ENCODE measurements around the gene LMO2. TPM values are rescaled to one million over a fixed set of nuclear protein-coding genes. Genes with fewer than 3 reads are reported as not detected.

LMO2 gene
- total RNA-seq, 1 donor from 2014 or later: 12.7 TPM

- Mint-ChIP-seq H3K27ac (no peak overlapping the region), H3K4me3 (no peak overlapping the region), H3K4me1 (ENCODE audit: unreplicated experiment) (peaks cover 19% of the 10 kb centered on the region), H3K36me3 (no peaks in the 10 kb centered on the region), H3K9me3 (peaks cover 6% of the 10 kb centered on the region), H3K27me3 (peaks cover 65% of the 10 kb centered on the region)
- DNase-seq (ENCODE audit: extremely low spot score, unreplicated experiment): peak; percentile 84
- TF ChIP-seq, protein P1, sequence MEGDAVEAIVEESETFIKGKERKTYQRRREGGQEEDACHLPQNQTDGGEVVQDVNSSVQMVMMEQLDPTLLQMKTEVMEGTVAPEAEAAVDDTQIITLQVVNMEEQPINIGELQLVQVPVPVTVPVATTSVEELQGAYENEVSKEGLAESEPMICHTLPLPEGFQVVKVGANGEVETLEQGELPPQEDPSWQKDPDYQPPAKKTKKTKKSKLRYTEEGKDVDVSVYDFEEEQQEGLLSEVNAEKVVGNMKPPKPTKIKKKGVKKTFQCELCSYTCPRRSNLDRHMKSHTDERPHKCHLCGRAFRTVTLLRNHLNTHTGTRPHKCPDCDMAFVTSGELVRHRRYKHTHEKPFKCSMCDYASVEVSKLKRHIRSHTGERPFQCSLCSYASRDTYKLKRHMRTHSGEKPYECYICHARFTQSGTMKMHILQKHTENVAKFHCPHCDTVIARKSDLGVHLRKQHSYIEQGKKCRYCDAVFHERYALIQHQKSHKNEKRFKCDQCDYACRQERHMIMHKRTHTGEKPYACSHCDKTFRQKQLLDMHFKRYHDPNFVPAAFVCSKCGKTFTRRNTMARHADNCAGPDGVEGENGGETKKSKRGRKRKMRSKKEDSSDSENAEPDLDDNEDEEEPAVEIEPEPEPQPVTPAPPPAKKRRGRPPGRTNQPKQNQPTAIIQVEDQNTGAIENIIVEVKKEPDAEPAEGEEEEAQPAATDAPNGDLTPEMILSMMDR (conservative IDR thresholded peaks at IDR 0.05): peak; percentile 98
Measured at GRCh38 chr11:33857933-33858371, 33.9 kb downstream of the LMO2 start.

DNA sequence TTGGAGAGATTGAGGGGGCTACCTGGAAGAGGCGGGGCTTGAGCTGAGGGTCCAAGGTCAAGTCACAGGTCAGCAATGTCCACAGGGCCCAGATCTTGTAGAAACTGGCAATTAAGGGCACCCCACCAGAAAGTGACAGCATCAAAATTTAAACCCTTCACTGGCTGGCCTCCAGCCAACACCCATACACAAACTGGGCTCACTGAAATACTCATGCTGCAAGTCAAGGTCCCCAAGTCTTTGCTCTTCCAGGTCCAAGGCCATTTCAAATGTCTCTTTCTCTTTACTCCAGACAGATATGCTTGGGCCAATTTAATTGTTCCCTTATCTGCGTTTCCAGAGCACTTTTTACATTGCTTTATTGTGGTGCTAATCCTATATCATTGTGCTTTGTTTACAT lies 36.4 kb downstream of the LMO2 start:
- H3K4me1 Mint-ChIP-seq (ENCODE audit: unreplicated experiment): peaks cover 4% of the 10 kb centered on the region
- H3K27ac Mint-ChIP-seq: no peak overlapping the region
- H3K36me3 Mint-ChIP-seq: no peaks in the 10 kb centered on the region
- peaks cover 69% of the 10 kb centered on the region for H3K27me3 Mint-ChIP-seq
- H3K9me3 Mint-ChIP-seq: peaks cover 6% of the 10 kb centered on the region
- TF ChIP-seq, protein P1 (conservative IDR thresholded peaks at IDR 0.05): no peak
- H3K4me3 Mint-ChIP-seq: no peak overlapping the region
- DNase-seq (ENCODE audit: extremely low spot score, unreplicated experiment): no peak

DNA sequence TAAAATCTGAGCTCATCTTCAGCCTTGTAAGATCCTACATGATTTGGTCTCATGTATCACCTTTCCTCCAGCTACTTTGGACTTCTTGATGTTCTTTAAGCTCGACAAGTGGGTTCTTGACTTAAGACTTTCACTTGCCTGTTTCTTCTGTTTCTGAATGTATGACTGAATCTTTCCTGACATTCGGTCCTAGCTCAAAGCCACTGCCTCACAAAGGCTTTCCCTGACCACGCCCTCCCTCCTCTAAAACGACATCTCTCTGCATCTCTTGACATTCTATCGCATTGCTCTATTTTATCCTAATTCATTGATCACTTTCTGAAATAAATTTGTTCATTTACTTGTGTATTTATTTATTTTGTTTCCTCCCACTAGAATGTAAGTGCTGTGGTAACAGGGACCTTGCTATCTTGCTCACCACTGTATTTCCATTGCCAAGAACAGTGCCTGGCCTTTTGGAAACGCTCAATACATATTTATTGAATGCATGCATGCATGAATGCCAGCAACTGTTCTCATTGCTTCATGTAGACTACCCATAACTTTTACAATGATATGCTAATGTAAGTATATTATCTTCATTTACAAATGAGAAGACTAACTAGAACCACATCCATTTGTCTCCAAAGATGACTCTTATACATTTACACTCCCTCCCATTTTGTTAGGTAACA lies 43.0 kb downstream of the LMO2 start:
- no peak overlapping the region for H3K27ac Mint-ChIP-seq
- no peak for DNase-seq (ENCODE audit: extremely low spot score, unreplicated experiment)
- no peak overlapping the region for H3K4me3 Mint-ChIP-seq
- TF ChIP-seq, protein P1 (conservative IDR thresholded peaks at IDR 0.05): no peak
- H3K27me3 Mint-ChIP-seq: peaks cover 57% of the 10 kb centered on the region
- H3K36me3 Mint-ChIP-seq: no peaks in the 10 kb centered on the region
- H3K9me3 Mint-ChIP-seq: peaks cover 6% of the 10 kb centered on the region
- H3K4me1 Mint-ChIP-seq (ENCODE audit: unreplicated experiment): peaks cover 5% of the 10 kb centered on the region

DNA sequence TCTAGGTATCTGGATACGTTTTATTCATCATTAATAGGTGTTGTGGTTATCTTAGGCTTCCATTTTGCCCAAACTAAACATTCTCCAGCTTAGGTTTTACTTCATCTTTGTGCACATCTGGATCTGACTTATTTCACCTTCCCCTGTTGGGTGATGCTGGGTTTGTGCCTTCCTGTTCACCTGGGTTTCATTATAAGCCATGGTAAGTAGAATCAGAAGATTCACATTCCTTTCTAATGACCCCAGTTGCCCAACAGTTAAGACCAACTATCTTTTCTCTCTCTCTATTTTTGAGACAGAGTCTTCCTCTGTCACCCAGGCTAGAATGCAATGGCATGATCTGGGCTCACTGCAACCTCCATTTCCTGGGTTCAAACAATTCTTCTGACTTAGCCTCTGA lies 44.6 kb downstream of the LMO2 start:
- DNase-seq (ENCODE audit: extremely low spot score, unreplicated experiment): no peak
- TF ChIP-seq, protein P1 (conservative IDR thresholded peaks at IDR 0.05): no peak
- Mint-ChIP-seq H3K4me3 (no peak overlapping the region), H3K9me3 (no peaks in the 10 kb centered on the region), H3K4me1 (ENCODE audit: unreplicated experiment) (peaks cover 5% of the 10 kb centered on the region), H3K36me3 (no peaks in the 10 kb centered on the region), H3K27me3 (peaks cover 49% of the 10 kb centered on the region), H3K27ac (no peak overlapping the region)

DNA sequence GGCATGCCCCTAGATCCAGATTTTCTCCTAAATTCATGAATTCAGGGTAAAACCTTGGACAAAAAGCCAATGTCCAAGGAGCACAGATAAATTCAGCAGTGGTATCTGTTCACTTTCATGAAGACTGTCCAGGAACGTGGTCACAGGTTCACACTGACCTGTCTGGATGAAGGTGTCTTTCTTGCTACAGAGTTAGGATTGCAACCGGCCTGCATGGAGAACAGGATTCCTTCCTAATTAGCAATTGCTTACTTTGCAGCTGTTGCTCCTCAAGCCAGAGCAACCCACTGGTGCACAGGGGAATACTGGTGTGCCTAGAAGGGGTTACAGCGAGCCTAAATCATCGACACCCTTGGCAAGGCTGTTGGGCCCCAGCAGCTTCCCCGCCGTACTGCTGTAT lies 47.6 kb downstream of the LMO2 start:
- Mint-ChIP-seq H3K27me3 (peaks cover 51% of the 10 kb centered on the region), H3K9me3 (no peaks in the 10 kb centered on the region)

More for the DNA sequence above, 47.6 kb downstream of the LMO2 start:
- H3K4me3 Mint-ChIP-seq: no peak overlapping the region
- TF ChIP-seq, protein P1 (conservative IDR thresholded peaks at IDR 0.05): no peak
- no peaks in the 10 kb centered on the region for H3K36me3 Mint-ChIP-seq
- peaks cover 5% of the 10 kb centered on the region for H3K4me1 Mint-ChIP-seq (ENCODE audit: unreplicated experiment)
- no peak overlapping the region for H3K27ac Mint-ChIP-seq
- no peak for DNase-seq (ENCODE audit: extremely low spot score, unreplicated experiment)

Data from type B pancreatic cell (in vitro differentiated cells).